Hematopoietic multipotent progenitor cell treated with erythropoietin and hydrocortisone succinate and interleukin-3 and kit ligand, for 8 days (in vitro differentiated cells): ENCODE results near the gene SYT7.
"Not testable (repeated sequence)": the region's sequence is repeated elsewhere in the genome, so short reads cannot be mapped to it uniquely, and the experiment has no call there.

Experiments
- DNase-seq: peaks from one replicate; pipeline ENCODE4 v3.0.0-alpha.2; 2015

Gene SYT7

GRCh38 chr11:61472868-61473267, 108.0 kb downstream of the SYT7 start:
- no peak for DNase-seq

- peak; percentile 17 for DNase-seq
Observed at GRCh38 chr11:61472282-61472681, 108.6 kb downstream of the SYT7 start.

GRCh38 chr11:61468002-61468401, 112.9 kb downstream of the SYT7 start:
- DNase-seq: no peak

GRCh38 chr11:61467602-61468001, 113.3 kb downstream of the SYT7 start:
- DNase-seq: not testable (repeated sequence)
